SK-N-SH (cell line): Measurements from ENCODE around the gene ATF4.

Source experiments
- EP300 ChIP-seq, 2 experiments: IDR thresholded peaks; 2 replicates each; pipeline versions ENCODE4 v1.4.0 to v1.6.1; 2012; ENCODE audit warnings: borderline replicate concordance in 1 of 2, low read depth in 1 of 2, low read length in 1 of 2
- EZH2phosphoT487 ChIP-seq: fragments of 200-600 bp; sonication (generic); IDR thresholded peaks from 2 replicates; pipeline ENCODE4 v1.6.1; 2017; ENCODE audit warnings: low read depth, mixed run types, mild to moderate bottlenecking, antibody characterized with exemption, moderate library complexity, borderline replicate concordance
- FOSL2 ChIP-seq: IDR thresholded peaks from 2 replicates; pipeline ENCODE4 v1.4.0; 2012; ENCODE audit warnings: low read depth, mild to moderate bottlenecking, moderate library complexity, borderline replicate concordance
- IRF3 ChIP-seq: fragments of 150-350 bp; IDR thresholded peaks from 2 replicates; pipeline ENCODE4 v1.6.1; 2016; ENCODE audit warnings: mild to moderate bottlenecking, low read depth, low read length
- NRF1 ChIP-seq: IDR thresholded peaks from 2 replicates; pipeline ENCODE4 v1.6.1; 2012; ENCODE audit warnings: low read depth, mild to moderate bottlenecking, low read length
- PBX3 ChIP-seq: IDR thresholded peaks from 2 replicates; pipeline ENCODE4; 2012
- RAD21 ChIP-seq: IDR thresholded peaks from 2 replicates; pipeline ENCODE4 v1.6.1; 2012; ENCODE audit warnings: mild to moderate bottlenecking, low read length
- RCOR1 ChIP-seq: fragments of 150-350 bp; IDR thresholded peaks from 2 replicates; pipeline ENCODE4 v1.6.1; 2017; ENCODE audit warnings: antibody characterized with exemption, low read length
- TAF1 ChIP-seq: IDR thresholded peaks from 2 replicates; pipeline ENCODE4 v1.6.1; 2012; ENCODE audit warnings: low read depth, mild to moderate bottlenecking, low read length, moderate library complexity, borderline replicate concordance
- USF1 ChIP-seq: IDR thresholded peaks from 2 replicates; pipeline ENCODE4 v1.4.0; 2012; ENCODE audit warnings: low read depth, borderline replicate concordance
- TF ChIP-seq, protein P1 (sequence below): fragments of 200-600 bp; sonication (generic); IDR thresholded peaks from 2 replicates; pipeline ENCODE4 v1.6.1; 2017; ENCODE audit warnings: antibody characterized with exemption, mild to moderate bottlenecking, moderate library complexity
- TF ChIP-seq, protein P2 (sequence below): IDR thresholded peaks from 2 replicates; pipeline ENCODE4 v1.6.1; 2012; ENCODE audit warnings: mild to moderate bottlenecking, low read depth, low read length, moderate library complexity
- TF ChIP-seq, protein P3 (sequence below): IDR thresholded peaks from 2 replicates; pipeline ENCODE4 v1.4.0; 2012; ENCODE audit warnings: low read depth

DNA sequence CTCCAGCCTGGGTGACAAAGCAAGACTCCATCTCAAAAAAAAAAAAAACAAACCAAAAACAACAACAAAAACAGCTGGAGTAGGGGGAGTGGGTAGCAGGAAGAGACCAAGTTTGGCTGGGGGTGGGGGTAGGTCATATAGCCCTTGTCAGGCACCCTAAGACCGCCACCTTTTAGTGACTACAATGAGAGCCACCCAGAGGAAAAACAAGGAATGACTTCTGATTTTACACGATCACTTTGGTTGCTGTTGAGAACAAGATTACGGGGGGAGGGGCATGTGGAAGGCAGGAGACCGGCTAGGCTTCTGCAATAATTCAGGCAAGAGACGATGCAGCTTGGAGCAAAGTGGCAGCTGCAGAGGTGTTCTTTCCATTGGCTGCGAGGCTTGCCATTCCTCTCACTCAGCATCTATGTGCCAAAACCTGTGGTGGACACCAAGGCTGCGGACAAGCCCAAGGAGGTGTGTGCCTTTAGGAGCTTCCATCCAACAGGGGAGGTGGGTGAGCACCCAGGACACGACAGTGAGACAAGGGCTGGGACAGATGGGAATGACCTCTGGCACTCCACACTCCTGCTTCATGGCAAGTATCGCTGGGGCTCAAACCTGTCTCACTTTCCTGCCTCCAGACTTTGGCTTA, 10.4 kb downstream of the ATF4 start:
- TF ChIP-seq, protein P1, sequence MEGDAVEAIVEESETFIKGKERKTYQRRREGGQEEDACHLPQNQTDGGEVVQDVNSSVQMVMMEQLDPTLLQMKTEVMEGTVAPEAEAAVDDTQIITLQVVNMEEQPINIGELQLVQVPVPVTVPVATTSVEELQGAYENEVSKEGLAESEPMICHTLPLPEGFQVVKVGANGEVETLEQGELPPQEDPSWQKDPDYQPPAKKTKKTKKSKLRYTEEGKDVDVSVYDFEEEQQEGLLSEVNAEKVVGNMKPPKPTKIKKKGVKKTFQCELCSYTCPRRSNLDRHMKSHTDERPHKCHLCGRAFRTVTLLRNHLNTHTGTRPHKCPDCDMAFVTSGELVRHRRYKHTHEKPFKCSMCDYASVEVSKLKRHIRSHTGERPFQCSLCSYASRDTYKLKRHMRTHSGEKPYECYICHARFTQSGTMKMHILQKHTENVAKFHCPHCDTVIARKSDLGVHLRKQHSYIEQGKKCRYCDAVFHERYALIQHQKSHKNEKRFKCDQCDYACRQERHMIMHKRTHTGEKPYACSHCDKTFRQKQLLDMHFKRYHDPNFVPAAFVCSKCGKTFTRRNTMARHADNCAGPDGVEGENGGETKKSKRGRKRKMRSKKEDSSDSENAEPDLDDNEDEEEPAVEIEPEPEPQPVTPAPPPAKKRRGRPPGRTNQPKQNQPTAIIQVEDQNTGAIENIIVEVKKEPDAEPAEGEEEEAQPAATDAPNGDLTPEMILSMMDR: no peak
- TF ChIP-seq EP300 (IDR thresholded peaks at IDR 0.05; ENCODE audit: borderline replicate concordance in 1 of 2, low read depth in 1 of 2, low read length in 1 of 2) (no peak), EZH2phosphoT487 (no peak), RCOR1 (no peak), TAF1 (no peak), PBX3 (no peak), RAD21 (no peak), IRF3 (no peak), NRF1 (no peak), USF1 (no peak), FOSL2 (no peak)
- TF ChIP-seq, protein P2, sequence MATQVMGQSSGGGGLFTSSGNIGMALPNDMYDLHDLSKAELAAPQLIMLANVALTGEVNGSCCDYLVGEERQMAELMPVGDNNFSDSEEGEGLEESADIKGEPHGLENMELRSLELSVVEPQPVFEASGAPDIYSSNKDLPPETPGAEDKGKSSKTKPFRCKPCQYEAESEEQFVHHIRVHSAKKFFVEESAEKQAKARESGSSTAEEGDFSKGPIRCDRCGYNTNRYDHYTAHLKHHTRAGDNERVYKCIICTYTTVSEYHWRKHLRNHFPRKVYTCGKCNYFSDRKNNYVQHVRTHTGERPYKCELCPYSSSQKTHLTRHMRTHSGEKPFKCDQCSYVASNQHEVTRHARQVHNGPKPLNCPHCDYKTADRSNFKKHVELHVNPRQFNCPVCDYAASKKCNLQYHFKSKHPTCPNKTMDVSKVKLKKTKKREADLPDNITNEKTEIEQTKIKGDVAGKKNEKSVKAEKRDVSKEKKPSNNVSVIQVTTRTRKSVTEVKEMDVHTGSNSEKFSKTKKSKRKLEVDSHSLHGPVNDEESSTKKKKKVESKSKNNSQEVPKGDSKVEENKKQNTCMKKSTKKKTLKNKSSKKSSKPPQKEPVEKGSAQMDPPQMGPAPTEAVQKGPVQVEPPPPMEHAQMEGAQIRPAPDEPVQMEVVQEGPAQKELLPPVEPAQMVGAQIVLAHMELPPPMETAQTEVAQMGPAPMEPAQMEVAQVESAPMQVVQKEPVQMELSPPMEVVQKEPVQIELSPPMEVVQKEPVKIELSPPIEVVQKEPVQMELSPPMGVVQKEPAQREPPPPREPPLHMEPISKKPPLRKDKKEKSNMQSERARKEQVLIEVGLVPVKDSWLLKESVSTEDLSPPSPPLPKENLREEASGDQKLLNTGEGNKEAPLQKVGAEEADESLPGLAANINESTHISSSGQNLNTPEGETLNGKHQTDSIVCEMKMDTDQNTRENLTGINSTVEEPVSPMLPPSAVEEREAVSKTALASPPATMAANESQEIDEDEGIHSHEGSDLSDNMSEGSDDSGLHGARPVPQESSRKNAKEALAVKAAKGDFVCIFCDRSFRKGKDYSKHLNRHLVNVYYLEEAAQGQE: no peak
- TF ChIP-seq, protein P3, sequence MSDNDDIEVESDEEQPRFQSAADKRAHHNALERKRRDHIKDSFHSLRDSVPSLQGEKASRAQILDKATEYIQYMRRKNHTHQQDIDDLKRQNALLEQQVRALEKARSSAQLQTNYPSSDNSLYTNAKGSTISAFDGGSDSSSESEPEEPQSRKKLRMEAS: no peak
